ENCODE results near the gene SENP6.
A peak's percentile ranks its signal among the peaks of the same experiment; 100 is the strongest.
"Not testable (repeated sequence)": the region's sequence is repeated elsewhere in the genome, so short reads cannot be mapped to it uniquely, and the experiment has no call there.

Gene SENP6

DNA sequence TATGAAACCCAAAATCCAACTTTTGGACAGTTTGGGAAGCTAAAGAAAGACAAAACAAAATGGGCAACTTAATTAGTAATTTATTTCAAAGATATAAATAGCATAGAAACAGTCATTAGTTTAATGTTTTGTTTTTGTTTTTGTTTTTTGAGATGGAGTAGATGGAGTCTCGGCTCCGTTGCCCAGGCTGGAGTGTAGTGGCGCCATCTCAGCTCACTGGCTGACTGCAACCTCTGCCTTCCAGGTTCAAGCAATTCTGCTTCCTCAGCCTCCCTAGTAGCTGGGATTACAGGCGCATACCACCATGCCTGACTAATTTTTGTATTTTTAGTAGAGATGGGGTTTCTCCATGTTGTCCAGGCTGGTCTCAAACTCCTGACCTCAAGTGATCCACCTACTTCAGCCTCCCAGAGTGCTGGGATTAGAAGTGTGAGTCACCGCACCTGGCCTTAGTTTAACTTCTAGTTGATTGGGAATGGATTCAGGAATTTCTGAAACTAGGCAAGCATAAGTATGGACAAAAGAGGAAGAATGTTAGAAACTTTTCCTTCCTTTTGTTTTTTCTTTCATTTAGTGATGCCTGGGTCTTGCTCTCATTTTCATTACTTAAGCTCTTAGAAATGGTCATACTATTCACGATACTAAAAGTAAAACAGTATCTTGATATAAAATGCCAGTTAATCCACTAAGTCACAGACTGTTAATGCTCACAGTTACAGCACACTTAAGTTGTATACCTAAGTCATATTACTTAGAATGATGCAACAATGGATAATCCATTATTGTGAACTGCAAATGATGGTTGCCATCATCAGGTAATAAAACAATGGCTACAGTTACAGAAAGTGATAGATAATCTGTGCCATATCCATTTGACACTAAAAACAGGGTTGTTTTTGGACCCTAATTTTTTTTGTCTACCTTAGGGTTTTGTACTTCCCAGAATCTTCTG lies 8.2 kb downstream of the SENP6 start:
- no peak for DNase-seq

GRCh38 chr6:75611011-75611701 lies 9.5 kb downstream of the SENP6 start:
- no peak for DNase-seq

- peak; percentile 10 for DNase-seq
These were observed 10.2 kb downstream of the SENP6 start for GRCh38 chr6:75611702-75612375.

DNA sequence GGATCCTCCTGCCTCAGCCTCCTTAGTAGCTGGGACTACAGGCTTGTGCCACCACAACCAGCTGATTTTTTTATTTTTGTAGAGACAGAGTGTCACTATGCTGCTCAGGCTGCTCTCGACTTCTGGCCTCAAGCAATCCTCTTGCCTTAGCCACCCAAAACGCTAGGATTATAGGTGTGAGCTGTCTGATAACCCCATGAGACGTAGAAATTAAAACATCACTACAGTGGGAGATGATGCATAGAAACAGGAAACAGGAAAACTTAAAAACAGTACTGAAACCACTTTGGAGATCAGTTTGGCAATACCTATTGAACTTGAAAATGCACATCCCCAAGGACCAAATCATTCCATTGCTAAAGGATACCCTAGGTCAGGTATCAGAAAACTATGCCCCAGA lies 10.8 kb downstream of the SENP6 start:
- DNase-seq = no peak

DNA sequence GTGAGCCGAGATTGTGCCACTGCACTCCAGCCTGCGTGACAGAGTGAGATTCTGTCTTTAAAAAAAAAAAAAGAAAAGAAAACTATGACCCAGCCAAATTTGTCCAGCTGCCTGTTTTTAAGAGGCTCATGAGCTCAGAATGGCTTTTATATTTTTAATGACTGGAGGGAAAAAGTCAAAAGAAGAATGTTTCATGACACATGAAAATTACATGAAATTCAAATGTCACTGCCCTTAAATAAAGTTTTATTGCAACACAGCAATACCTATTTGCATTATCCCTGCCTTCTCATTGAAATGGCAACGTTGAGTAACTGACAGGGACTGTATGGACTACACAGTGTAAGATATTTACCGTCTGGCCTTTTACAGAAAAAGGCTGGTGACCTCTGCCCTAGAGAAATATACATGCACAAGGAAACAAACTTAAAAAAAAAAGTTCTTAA lies 11.4 kb downstream of the SENP6 start:
- DNase-seq = no peak

- DNase-seq = no peak
These were observed 16.8 kb downstream of the SENP6 start for GRCh38 chr6:75618437-75618836.

DNA sequence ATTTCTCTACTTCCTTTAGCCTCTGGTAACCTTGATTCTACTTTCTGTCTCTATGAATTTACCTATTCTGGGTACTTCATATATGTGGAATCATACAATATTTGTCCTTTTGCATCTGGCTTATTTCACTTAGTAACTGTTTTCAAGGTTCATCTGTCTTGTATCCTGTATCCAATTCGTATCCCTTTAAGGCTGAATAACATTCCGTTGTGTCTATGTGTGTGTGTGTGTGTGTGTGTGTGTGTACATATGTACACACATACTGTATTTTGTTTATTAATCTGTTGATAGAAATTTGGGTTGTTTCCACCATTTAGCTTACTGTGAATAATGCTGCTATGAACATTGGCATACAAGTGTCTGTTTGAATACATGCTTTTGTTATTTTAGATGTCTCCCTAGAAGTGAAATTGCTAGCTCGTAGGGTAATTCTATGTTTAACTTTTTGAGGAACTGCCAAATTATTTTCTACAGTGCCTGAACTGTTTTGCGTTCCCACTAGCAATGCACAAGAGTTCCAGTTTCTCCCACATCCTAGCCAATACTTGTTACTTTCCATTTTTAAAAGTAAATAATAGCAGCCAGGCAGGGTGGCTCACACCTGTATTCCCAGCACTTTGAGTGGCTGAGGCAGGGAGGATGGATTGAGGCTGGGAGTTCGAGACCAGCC lies 17.7 kb downstream of the SENP6 start:
- DNase-seq = no peak

GRCh38 chr6:75620381-75621304 lies 19.0 kb downstream of the SENP6 start:
- no peak for DNase-seq

GRCh38 chr6:75621846-75622245 lies 20.2 kb downstream of the SENP6 start:
- DNase-seq = no peak

- no peak for DNase-seq
These were observed 21.8 kb downstream of the SENP6 start for GRCh38 chr6:75623491-75623890.

DNA sequence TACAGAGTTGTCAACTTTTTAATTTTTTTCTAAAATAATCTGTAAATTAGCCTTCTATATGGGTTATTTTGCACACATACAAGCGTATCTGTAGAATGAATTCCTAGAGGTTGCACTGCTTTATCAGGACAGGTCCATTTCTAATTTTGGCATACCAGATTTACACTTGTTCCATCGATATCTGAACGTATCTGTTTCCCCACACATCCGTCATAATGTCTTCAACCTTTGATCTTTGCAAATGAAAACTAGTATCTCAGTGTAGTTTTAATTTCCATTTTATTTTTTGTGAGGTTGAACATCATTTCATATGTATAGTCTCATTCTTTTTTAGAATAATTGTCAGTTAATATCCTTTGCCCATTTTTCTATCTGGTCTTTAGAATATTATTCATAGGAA lies 22.7 kb downstream of the SENP6 start:
- no peak for DNase-seq

DNA sequence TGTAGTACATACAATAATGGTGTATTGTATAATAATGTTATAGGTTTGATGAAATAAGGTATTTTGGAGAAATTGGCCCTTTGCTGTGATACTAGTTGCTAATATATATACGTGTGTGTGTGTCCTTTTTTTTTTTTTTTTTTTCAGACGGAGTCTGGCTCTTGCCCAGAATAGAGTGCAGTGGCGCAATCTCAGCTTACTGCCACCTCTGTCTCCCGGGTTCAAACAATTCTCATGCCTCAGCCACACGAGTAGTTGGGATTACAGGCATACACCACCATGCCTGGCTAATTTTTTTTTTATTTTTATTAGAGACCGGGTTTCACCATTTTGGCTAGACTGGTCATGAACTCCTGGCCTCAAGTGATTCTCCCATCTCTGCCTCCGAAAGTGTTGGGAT lies 23.3 kb downstream of the SENP6 start:
- no peak for DNase-seq

- DNase-seq = no peak
These were observed 24.9 kb downstream of the SENP6 start for GRCh38 chr6:75626561-75626960.

- not testable (repeated sequence) for DNase-seq
These were observed 26.0 kb downstream of the SENP6 start for GRCh38 chr6:75627708-75628107.

GRCh38 chr6:75631859-75632635 lies 30.4 kb downstream of the SENP6 start:
- no peak for DNase-seq

DNA sequence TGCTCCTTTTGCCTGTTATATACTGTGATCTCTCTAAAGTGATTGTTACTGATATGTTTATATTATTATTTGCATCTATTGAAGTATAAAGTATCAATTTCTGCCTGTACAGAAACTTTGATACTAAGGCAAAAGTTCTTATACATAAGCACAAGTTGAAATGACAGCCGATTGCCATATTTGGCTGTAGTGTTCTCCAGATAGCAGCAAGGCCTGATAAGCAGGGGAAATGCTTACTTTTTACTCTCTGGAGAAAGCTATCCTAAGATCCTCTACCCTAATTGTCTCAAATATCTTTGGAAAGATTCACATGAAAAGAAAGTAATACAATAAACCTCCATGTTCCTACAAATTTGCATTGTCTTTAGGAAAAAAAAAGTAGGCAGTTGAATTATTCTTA lies 31.4 kb downstream of the SENP6 start:
- DNase-seq = no peak

DNA sequence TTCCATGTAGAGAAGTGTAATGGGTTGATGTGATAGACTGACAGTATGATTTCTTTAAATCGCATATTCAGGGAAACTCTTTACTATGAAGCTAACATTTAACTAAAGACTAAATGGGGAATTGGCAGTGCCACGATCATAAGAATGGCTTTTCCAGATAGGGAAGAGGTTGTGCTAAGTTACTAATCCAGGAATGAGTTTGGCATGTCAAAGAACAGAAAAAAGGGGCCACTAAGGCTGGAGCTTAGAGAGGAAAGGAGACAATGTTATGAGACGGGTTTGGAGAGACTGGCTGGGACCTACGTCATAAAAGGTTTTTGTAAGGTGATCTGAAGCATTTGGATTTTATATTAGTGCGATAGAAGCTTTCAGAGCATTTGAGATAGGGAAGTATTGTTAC lies 40.6 kb downstream of the SENP6 start:
- no peak for DNase-seq

DNA sequence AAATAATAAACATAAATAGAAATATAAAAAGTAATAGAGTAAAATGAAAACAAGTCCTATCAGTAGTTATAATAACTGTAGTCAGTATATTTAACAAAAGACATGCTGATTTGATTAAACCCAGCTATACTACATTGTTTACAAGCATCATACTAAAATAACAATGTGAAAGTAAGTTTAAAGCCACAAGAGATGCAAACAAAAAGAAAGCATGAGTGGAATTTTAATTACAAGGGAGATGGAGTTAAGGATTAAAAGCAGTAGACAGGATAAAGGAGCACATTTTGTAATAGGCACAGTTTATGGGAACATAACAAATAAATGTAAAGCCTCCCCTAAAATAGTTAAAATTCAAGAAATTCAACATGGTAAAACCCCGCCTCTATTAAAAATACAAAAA lies 41.5 kb downstream of the SENP6 start:
- DNase-seq = no peak

GRCh38 chr6:75656479-75656878 lies 54.8 kb downstream of the SENP6 start:
- DNase-seq = no peak

GRCh38 chr6:75657327-75657726 lies 55.6 kb downstream of the SENP6 start:
- no peak for DNase-seq

DNA sequence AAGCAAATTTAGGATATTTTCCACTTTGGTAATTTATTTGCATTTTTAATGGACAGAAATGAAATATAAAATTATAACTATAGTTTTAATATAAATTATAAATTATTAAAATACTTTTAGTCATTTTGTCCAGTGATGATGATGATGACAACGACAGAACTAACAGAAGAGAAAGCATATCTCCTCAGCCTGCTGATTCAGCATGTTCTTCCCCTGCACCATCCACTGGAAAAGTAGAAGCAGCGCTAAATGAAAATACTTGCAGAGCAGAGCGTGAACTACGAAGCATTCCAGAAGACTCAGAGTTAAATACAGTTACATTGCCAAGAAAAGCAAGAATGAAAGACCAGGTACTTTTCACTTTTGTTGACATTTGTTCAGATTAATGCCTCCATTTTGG lies 64.9 kb downstream of the SENP6 start:
- DNase-seq = no peak
